ENCODE results near the gene RAB5B.

The RAB5B gene

DNA sequence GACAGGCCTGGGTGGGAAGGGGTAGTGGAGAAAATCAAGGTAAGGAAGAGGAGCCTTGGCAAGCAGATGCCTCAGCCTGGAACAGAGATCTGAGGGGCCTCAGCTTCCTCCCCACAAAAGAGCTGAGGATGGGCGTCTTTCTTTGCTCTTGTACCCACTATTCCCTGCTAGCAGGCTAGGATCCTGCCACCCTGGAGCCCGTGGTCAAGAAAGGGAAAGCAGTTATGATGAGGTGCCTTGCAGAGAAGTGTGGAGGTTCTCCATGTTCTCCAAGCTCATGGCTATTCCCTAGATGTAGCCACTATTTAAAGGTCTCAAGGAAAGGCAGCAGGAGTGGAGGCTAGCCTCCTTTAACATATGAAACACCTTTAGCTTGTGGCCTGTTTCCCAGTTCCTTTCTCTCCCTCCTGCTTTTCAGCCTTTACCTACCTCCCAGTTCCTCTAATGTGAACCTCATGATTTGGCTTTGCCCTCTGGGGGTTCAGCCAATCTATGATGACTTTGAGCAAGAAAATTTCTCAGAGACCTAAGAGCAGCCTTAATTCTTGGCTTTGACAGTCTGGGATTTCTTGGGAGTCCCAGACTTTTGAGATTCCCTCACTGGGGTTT lies 48.1 kb downstream of the RAB5B start:
- H3K4me1 ChIP-seq (ENCODE audit: control insufficient read depth, insufficient read depth, low read length): no peaks in the 10 kb centered on the region
- CTCF ChIA-PET: no interaction called here
- TF ChIP-seq ZNF629 (tag by site-specific recombination; IDR thresholded peaks at IDR 0.05) (no peak), ZNF311 (tag by site-specific recombination; IDR thresholded peaks at IDR 0.05; ENCODE audit: borderline replicate concordance) (no peak), ZNF549 (tag by site-specific recombination; IDR thresholded peaks at IDR 0.05) (no peak), ZNF785 (tag by site-specific recombination; IDR thresholded peaks at IDR 0.05) (no peak), ZNF121 (tag by site-specific recombination; IDR thresholded peaks at IDR 0.05) (no peak), ZNF391 (tag by site-specific recombination; IDR thresholded peaks at IDR 0.05; ENCODE audit: borderline replicate concordance, low read depth) (no peak), ZFP3 (tag by site-specific recombination; IDR thresholded peaks at IDR 0.05; ENCODE audit: low read depth) (no peak), FEZF1 (tag by site-specific recombination; IDR thresholded peaks at IDR 0.05) (no peak), ZNF664 (tag by site-specific recombination; IDR thresholded peaks at IDR 0.05) (no peak), ZNF623 (tag by site-specific recombination; IDR thresholded peaks at IDR 0.05) (no peak), YY1 (tag by site-specific recombination; IDR thresholded peaks at IDR 0.05) (no peak), ZNF626 (tag by site-specific recombination; IDR thresholded peaks at IDR 0.05) (no peak), ZFHX2 (tag by site-specific recombination; conservative IDR thresholded peaks at IDR 0.05) (no peak), ZFP41 (tag by site-specific recombination; IDR thresholded peaks at IDR 0.05; ENCODE audit: borderline replicate concordance) (no peak)
- TF ChIP-seq, protein P1, sequence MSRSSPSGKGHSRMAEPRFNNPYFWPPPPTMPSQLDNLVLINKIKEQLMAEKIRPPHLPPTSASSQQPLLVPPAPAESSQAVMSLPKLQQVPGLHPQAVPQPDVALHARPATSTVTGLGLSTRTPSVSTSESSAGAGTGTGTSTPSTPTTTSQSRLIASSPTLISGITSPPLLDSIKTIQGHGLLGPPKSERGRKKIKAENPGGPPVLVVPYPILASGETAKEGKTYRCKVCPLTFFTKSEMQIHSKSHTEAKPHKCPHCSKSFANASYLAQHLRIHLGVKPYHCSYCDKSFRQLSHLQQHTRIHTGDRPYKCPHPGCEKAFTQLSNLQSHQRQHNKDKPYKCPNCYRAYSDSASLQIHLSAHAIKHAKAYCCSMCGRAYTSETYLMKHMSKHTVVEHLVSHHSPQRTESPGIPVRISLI (tag by site-specific recombination; IDR thresholded peaks at IDR 0.05): no peak
- TF ChIP-seq, protein P2, sequence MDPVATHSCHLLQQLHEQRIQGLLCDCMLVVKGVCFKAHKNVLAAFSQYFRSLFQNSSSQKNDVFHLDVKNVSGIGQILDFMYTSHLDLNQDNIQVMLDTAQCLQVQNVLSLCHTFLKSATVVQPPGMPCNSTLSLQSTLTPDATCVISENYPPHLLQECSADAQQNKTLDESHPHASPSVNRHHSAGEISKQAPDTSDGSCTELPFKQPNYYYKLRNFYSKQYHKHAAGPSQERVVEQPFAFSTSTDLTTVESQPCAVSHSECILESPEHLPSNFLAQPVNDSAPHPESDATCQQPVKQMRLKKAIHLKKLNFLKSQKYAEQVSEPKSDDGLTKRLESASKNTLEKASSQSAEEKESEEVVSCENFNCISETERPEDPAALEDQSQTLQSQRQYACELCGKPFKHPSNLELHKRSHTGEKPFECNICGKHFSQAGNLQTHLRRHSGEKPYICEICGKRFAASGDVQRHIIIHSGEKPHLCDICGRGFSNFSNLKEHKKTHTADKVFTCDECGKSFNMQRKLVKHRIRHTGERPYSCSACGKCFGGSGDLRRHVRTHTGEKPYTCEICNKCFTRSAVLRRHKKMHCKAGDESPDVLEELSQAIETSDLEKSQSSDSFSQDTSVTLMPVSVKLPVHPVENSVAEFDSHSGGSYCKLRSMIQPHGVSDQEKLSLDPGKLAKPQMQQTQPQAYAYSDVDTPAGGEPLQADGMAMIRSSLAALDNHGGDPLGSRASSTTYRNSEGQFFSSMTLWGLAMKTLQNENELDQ (tag by site-specific recombination; IDR thresholded peaks at IDR 0.05; ENCODE audit: low read depth): no peak
- TF ChIP-seq, protein P3, sequence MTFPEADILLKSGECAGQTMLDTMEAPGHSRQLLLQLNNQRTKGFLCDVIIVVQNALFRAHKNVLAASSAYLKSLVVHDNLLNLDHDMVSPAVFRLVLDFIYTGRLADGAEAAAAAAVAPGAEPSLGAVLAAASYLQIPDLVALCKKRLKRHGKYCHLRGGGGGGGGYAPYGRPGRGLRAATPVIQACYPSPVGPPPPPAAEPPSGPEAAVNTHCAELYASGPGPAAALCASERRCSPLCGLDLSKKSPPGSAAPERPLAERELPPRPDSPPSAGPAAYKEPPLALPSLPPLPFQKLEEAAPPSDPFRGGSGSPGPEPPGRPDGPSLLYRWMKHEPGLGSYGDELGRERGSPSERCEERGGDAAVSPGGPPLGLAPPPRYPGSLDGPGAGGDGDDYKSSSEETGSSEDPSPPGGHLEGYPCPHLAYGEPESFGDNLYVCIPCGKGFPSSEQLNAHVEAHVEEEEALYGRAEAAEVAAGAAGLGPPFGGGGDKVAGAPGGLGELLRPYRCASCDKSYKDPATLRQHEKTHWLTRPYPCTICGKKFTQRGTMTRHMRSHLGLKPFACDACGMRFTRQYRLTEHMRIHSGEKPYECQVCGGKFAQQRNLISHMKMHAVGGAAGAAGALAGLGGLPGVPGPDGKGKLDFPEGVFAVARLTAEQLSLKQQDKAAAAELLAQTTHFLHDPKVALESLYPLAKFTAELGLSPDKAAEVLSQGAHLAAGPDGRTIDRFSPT (tag by site-specific recombination; IDR thresholded peaks at IDR 0.05): no peak
- TF ChIP-seq, protein P4, sequence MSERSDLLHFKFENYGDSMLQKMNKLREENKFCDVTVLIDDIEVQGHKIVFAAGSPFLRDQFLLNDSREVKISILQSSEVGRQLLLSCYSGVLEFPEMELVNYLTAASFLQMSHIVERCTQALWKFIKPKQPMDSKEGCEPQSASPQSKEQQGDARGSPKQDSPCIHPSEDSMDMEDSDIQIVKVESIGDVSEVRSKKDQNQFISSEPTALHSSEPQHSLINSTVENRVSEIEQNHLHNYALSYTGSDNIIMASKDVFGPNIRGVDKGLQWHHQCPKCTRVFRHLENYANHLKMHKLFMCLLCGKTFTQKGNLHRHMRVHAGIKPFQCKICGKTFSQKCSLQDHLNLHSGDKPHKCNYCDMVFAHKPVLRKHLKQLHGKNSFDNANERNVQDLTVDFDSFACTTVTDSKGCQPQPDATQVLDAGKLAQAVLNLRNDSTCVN (tag by site-specific recombination; optimal IDR thresholded peaks at IDR 0.05): no peak
- TF ChIP-seq, protein P5, sequence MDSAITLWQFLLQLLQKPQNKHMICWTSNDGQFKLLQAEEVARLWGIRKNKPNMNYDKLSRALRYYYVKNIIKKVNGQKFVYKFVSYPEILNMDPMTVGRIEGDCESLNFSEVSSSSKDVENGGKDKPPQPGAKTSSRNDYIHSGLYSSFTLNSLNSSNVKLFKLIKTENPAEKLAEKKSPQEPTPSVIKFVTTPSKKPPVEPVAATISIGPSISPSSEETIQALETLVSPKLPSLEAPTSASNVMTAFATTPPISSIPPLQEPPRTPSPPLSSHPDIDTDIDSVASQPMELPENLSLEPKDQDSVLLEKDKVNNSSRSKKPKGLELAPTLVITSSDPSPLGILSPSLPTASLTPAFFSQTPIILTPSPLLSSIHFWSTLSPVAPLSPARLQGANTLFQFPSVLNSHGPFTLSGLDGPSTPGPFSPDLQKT (IDR thresholded peaks at IDR 0.05; ENCODE audit: borderline replicate concordance, low read depth, low read length): no peak
- no peaks in the 10 kb centered on the region for H3K9me3 ChIP-seq (ENCODE audit: control insufficient read depth, insufficient read depth, low read depth, low read length)
- H3K27ac ChIP-seq (ENCODE audit: extremely low read depth, low read depth, low read length): no peak overlapping the region
- POLR2A ChIA-PET: no interaction called here
- H3K36me3 ChIP-seq (ENCODE audit: control insufficient read depth in 2 of 2, insufficient read depth in 1 of 2, low read length in 2 of 2): peaks cover 0 to 14% of the 10 kb centered on the region in 2 experiments; a peak in 1 of 3 replicates
- no peak overlapping the region for H3K4me3 ChIP-seq (ENCODE audit: low read depth, low read length)
